SK-N-SH (cell line): ENCODE results near the gene ATP8B3. TPM values are rescaled to one million over a fixed set of nuclear protein-coding genes. Genes with fewer than 3 reads are reported as not detected.

Source experiments
- CTCF ChIA-PET: fragments of 300-600, 350-600 bp; formaldehyde crosslinking; extraction: SDS; loops from one replicate; lab custom pipeline; 2021; lab: Yijun Ruan, JAX
- POLR2A ChIA-PET: fragments of 350-600 bp; sonication (Branson Sonifier 250); formaldehyde crosslinking; extraction: SDS; loops from one replicate; lab custom pipeline; 2020; ENCODE audit warnings: antibody characterized with exemption, inconsistent platforms; lab: Yijun Ruan, JAX
- DNase-seq: peaks from one replicate; pipeline ENCODE4 v3.0.0; 2012
- H2AFZ ChIP-seq: fragments of 200-600 bp; sonication (generic); 2 replicates; pipeline ENCODE4 v1.8.1; 2016; ENCODE audit warnings: antibody characterized with exemption, mild to moderate bottlenecking, low read depth
- H3F3A ChIP-seq: fragments of 200-600 bp; sonication (generic); replicated peaks from 2 replicates; pipeline ENCODE3; 2016; ENCODE audit warnings: antibody characterized with exemption, mild to moderate bottlenecking; ENCODE audit not compliant: insufficient read depth
- H3K27ac ChIP-seq, 2 experiments: fragments of 200-500 bp in 1 of 2; fragments of 200-600 bp in 1 of 2; sonication (Bioruptor generic) in 1 of 2; sonication (generic), shearing (Covaris generic) in 1 of 2; 2 replicates each; pipeline versions ENCODE4 v1.5.1 to v1.6.1; 2014 to 2016; ENCODE audit warnings: low read depth in 2 of 2, inconsistent platforms in 1 of 2, low read length in 1 of 2, mild to moderate bottlenecking in 1 of 2, mixed read lengths in 1 of 2
- H3K27me3 ChIP-seq: fragments of 200-600 bp; sonication (generic), shearing (Covaris generic); 2 replicates; pipeline ENCODE4 v1.6.1; 2016; ENCODE audit warnings: mixed run types; ENCODE audit not compliant: insufficient read depth
- H3K36me3 ChIP-seq, 2 experiments: fragments of 200-500 bp in 1 of 2; fragments of 200-600 bp in 1 of 2; sonication (Bioruptor generic) in 1 of 2; sonication (generic) in 1 of 2; replicated peaks in 1 of 2; 2 replicates each; pipeline versions ENCODE3 to v1.5.1; 2014 to 2016; ENCODE audit warnings: low read length in 1 of 2, mild to moderate bottlenecking in 1 of 2; ENCODE audit not compliant: insufficient read depth in 2 of 2, control insufficient read depth in 1 of 2
- H3K4me1 ChIP-seq, 2 experiments: fragments of 200-500 bp in 1 of 2; fragments of 200-600 bp in 1 of 2; sonication (Bioruptor generic) in 1 of 2; sonication (generic), shearing (Covaris generic) in 1 of 2; 2 replicates each; pipeline versions ENCODE4 v1.5.1 to v1.6.1; 2014 to 2016; ENCODE audit warnings: low read depth in 1 of 2, low read length in 1 of 2, mixed run types in 1 of 2; ENCODE audit not compliant: insufficient read depth in 2 of 2, control insufficient read depth in 1 of 2
- H3K4me2 ChIP-seq: fragments of 200-600 bp; sonication (generic), shearing (Covaris generic); 2 replicates; pipeline ENCODE4 v1.6.1; 2017; ENCODE audit warnings: mixed run types
- H3K4me3 ChIP-seq, 2 experiments: fragments of 200-500 bp in 1 of 2; fragments of 200-600 bp in 1 of 2; sonication (Bioruptor generic) in 1 of 2; sonication (generic), shearing (Covaris generic) in 1 of 2; 2 replicates each; pipeline versions ENCODE4 v1.5.1 to v1.8.1; 2014 to 2016; ENCODE audit warnings: low read depth in 2 of 2, inconsistent platforms in 1 of 2, low read length in 1 of 2, mild to moderate bottlenecking in 1 of 2, mixed read lengths in 1 of 2, moderate library complexity in 1 of 2
- H3K79me2 ChIP-seq: fragments of 200-600 bp; sonication (generic); 2 replicates; pipeline ENCODE4 v1.8.1; 2017; ENCODE audit warnings: mild to moderate bottlenecking; ENCODE audit not compliant: insufficient read depth
- H3K9ac ChIP-seq: fragments of 200-600 bp; sonication (generic); 2 replicates; pipeline ENCODE4 v1.6.1; 2017; ENCODE audit warnings: mixed run types
- H3K9me2 ChIP-seq: fragments of 200-600 bp; sonication (generic); 2 replicates; pipeline ENCODE4 v1.6.1; 2017; ENCODE audit warnings: mixed run types
- H3K9me3 ChIP-seq: fragments of 200-600 bp; sonication (generic); 2 replicates; pipeline ENCODE4 v1.6.1; 2017; ENCODE audit warnings: mixed run types, mild to moderate bottlenecking, moderate library complexity
- H4K20me1 ChIP-seq: fragments of 200-600 bp; sonication (generic); 2 replicates; pipeline ENCODE4 v1.6.1; 2017; ENCODE audit warnings: mild to moderate bottlenecking, mixed run types; ENCODE audit not compliant: insufficient read depth
- CHD2 ChIP-seq: fragments of 150-350 bp; IDR thresholded peaks from 2 replicates; pipeline ENCODE4 v1.6.1; 2018; ENCODE audit warnings: low read length; ENCODE audit not compliant: partially characterized antibody
- CTCF ChIP-seq: fragments of 200-600 bp; sonication (generic); IDR thresholded peaks from 2 replicates; pipeline ENCODE4 v1.6.1; 2017; ENCODE audit warnings: antibody characterized with exemption, mild to moderate bottlenecking, moderate library complexity
- EZH2phosphoT487 ChIP-seq: fragments of 200-600 bp; sonication (generic); IDR thresholded peaks from 2 replicates; pipeline ENCODE4 v1.6.1; 2017; ENCODE audit warnings: low read depth, mixed run types, mild to moderate bottlenecking, antibody characterized with exemption, moderate library complexity, borderline replicate concordance
- FOSL2 ChIP-seq: IDR thresholded peaks from 2 replicates; pipeline ENCODE4 v1.4.0; 2012; ENCODE audit warnings: low read depth, mild to moderate bottlenecking, moderate library complexity, borderline replicate concordance
- FOXJ3 ChIP-seq: sonication (generic); formaldehyde crosslinking; IDR thresholded peaks from 2 replicates; pipeline ENCODE4 v1.5.1; 2020; ENCODE audit warnings: mild to moderate bottlenecking, missing genetic modification reagents
- GATA2 ChIP-seq: sonication (generic); formaldehyde crosslinking; IDR thresholded peaks from 2 replicates; pipeline ENCODE4 v1.5.0; 2020; ENCODE audit warnings: mild to moderate bottlenecking, missing genetic modification reagents
- PBX3 ChIP-seq: IDR thresholded peaks from 2 replicates; pipeline ENCODE4; 2012
- RAD21 ChIP-seq: IDR thresholded peaks from 2 replicates; pipeline ENCODE4 v1.6.1; 2012; ENCODE audit warnings: mild to moderate bottlenecking, low read length
- RCOR1 ChIP-seq: fragments of 150-350 bp; IDR thresholded peaks from 2 replicates; pipeline ENCODE4 v1.6.1; 2017; ENCODE audit warnings: antibody characterized with exemption, low read length
- RXRA ChIP-seq: IDR thresholded peaks from 2 replicates; pipeline ENCODE4 v1.4.0; 2012; ENCODE audit warnings: low read depth, mild to moderate bottlenecking, borderline replicate concordance
- SIN3A ChIP-seq: IDR thresholded peaks from 2 replicates; pipeline ENCODE4 v1.6.1; 2012; ENCODE audit warnings: low read depth, mild to moderate bottlenecking, low read length, moderate library complexity, borderline replicate concordance
- SMC3 ChIP-seq: IDR thresholded peaks from 2 replicates; pipeline ENCODE4 v1.6.1; 2012; ENCODE audit warnings: low read depth, low read length, improper control_type of control experiment
- TAF1 ChIP-seq: IDR thresholded peaks from 2 replicates; pipeline ENCODE4 v1.6.1; 2012; ENCODE audit warnings: low read depth, mild to moderate bottlenecking, low read length, moderate library complexity, borderline replicate concordance
- ZBTB33 ChIP-seq: IDR thresholded peaks from 2 replicates; pipeline ENCODE4 v1.4.0; 2012; ENCODE audit warnings: low read depth, borderline replicate concordance
- WGBS: methylation state at CpG from one replicate; pipeline ENCODE4 v1.1.6; 2017; ENCODE audit warnings: low lambda C conversion rate; 5-methylcytosine and 5-hydroxymethylcytosine counted together
- polyA plus RNA-seq, 3 experiments: library from polyadenylated mRNA; depleted of rRNA; stranded (reverse); fragments of >200 nt; gene quantifications; 2 replicates each; pipeline ENCODE4 v1.2.3, GENCODE V29; 2012

The ATP8B3 gene
- polyA plus RNA-seq, 1 of the 3 experiments (the other 2 are of a cell fraction), result 8.0 TPM

GRCh38 chr19:1839658-1840540 is 27.8 kb upstream of the ATP8B3 start:
- Histone ChIP-seq H2AFZ (no peak overlapping the region), H3K9ac (no peak overlapping the region), H3K27me3 (no peaks in the 10 kb centered on the region), H3K79me2 (peaks cover 99% of the 10 kb centered on the region), H4K20me1 (peaks cover 99% of the 10 kb centered on the region), H3K36me3 (peaks cover 0 to 7% of the 10 kb centered on the region in 2 experiments), H3K9me3 (no peaks in the 10 kb centered on the region), H3K4me2 (no peak overlapping the region), H3K27ac (no peak overlapping the region), H3K4me3 (no peak overlapping the region), H3K4me1 (peaks cover 0 to 12% of the 10 kb centered on the region in 2 experiments; a peak in 1 of 4 replicates), H3F3A (no peaks in the 10 kb centered on the region), H3K9me2 (no peaks in the 10 kb centered on the region)
- DNase-seq, result no peak
- WGBS, result 92% methylated on average over 14 of the region's 25 CpGs
- POLR2A ChIA-PET, result no interaction called here
- CTCF ChIA-PET, result interaction anchor here (2.8 to 15.0 kb wide), 2 partner anchors 13 to 18 kb away, joined by 15 to 188 read pairs; no protein-coding TSS in a partner anchor
- TF ChIP-seq EZH2phosphoT487 (no peak), RXRA (no peak), PBX3 (no peak), FOSL2 (no peak), GATA2 (CRISPR knock-in tag) (no peak), FOXJ3 (no peak), SIN3A (no peak), RCOR1 (no peak)

GRCh38 chr19:1837625-1838105 is 25.6 kb upstream of the ATP8B3 start:
- Histone ChIP-seq H3F3A (no peaks in the 10 kb centered on the region), H4K20me1 (peaks cover 99% of the 10 kb centered on the region), H3K4me2 (no peak overlapping the region), H3K27ac (no peak overlapping the region; a peak in 1 of 4 replicates), H3K36me3 (no peaks in the 10 kb centered on the region), H3K79me2 (peaks cover 96% of the 10 kb centered on the region), H3K27me3 (no peaks in the 10 kb centered on the region), H3K9me2 (no peaks in the 10 kb centered on the region), H3K9ac (no peak overlapping the region), H2AFZ (no peak overlapping the region), H3K4me3 (no peak overlapping the region; a peak in 1 of 4 replicates), H3K4me1 (peaks cover 0 to 12% of the 10 kb centered on the region in 2 experiments; a peak in 1 of 4 replicates), H3K9me3 (no peaks in the 10 kb centered on the region)
- peak; percentile 95 for DNase-seq
- CTCF ChIA-PET, result interaction anchor here (0.6 to 15.0 kb wide), 42 partner anchors 9 to 478 kb away, joined by 3 to 188 read pairs (median 4); partner anchors contain the start of genes REXO1 and UQCR11
- TF ChIP-seq CTCF, result peak; percentile 94
- TF ChIP-seq RAD21, result peak; percentile 50
- TF ChIP-seq SMC3, result peak; percentile 16; the same call in 1 of the 2 replicates
- no peak for TF ChIP-seq ZBTB33
- no peak for TF ChIP-seq TAF1
- peak; percentile 14 for TF ChIP-seq CHD2
- WGBS, result 55% methylated on average over 10 of the region's 23 CpGs
- POLR2A ChIA-PET, result no interaction called here
